Vagina (tissue), 2 donors: Measurements from ENCODE around the gene MRAS.

Experiments used
- CTCF ChIP-seq, 3 experiments: fragments of 450-650 bp in 2 of 3; fragments of 200-600 bp in 1 of 3; sonication (generic) in 1 of 3; IDR thresholded peaks; one replicate each; pipeline ENCODE4 v1.5.1; 2017 to 2019; ENCODE audit warnings: antibody characterized with exemption in 3 of 3, mild to moderate bottlenecking in 2 of 3, moderate library complexity in 2 of 3
- POLR2A ChIP-seq, 2 donors: fragments of 450-650 bp; IDR thresholded peaks; one replicate each; pipeline ENCODE4 v1.6.1; 2017; ENCODE audit warnings: antibody characterized with exemption in 2 of 2, mild to moderate bottlenecking in 2 of 2, moderate library complexity in 2 of 2
- POLR2AphosphoS5 ChIP-seq, 2 donors: sonication (generic); formaldehyde crosslinking; IDR thresholded peaks; one replicate each; pipeline ENCODE4 v1.9.0; 2017; ENCODE audit warnings: antibody characterized with exemption in 2 of 2, mild to moderate bottlenecking in 2 of 2, low read depth in 1 of 2; ENCODE audit not compliant: insufficient read depth in 1 of 2

DNA sequence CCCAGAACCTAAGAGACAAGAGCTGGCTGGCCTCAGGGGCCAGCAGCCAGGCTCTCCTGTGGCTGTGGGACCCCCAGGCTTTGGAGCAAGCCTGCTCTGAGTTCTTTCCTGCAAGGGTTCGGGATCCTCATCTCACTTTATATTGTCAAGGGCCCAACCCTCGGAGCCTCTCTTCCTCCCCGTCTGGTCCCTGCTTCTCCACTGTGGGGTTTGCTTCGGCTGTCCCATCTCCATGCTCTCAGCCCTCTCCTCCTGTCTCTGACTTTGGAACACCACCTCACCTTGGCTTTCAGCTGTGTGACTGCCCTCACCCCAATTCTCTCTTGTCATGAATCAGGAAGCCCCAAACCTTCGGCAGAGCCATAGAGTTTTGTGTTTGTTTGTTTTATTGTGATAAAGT is 30.0 kb downstream of the MRAS start:
- no peak for TF ChIP-seq CTCF (IDR thresholded peaks at IDR 0.05)
- no peak for TF ChIP-seq POLR2A (IDR thresholded peaks at IDR 0.05)
- TF ChIP-seq POLR2AphosphoS5 (IDR thresholded peaks at IDR 0.05; ENCODE audit: insufficient read depth in 1 of 2, low read depth in 1 of 2): no peak
